ENCODE results near the gene IRAK2. TPM values are rescaled to one million over a fixed set of nuclear protein-coding genes. Genes with fewer than 3 reads are reported as not detected.
"Not testable (repeated sequence)": the region's sequence is repeated elsewhere in the genome, so short reads cannot be mapped to it uniquely, and the experiment has no call there.

The IRAK2 gene
- total RNA-seq, 1 experiment from 2014 or later = 0.61 TPM

- Histone ChIP-seq H3K4me1 (ENCODE audit: insufficient read depth, low read length) (no peaks in the 10 kb centered on the region), H2BK120ac (ENCODE audit: low read depth, low read length, poor library complexity, severe bottlenecking) (no peak overlapping the region), H3K4ac (ENCODE audit: low read depth, low read length) (no peak overlapping the region), H3K27me3 (ENCODE audit: insufficient read depth, low read length) (no peaks in the 10 kb centered on the region), H3K9ac (ENCODE audit: extremely low read depth, insufficient read length, low read length) (no peak overlapping the region), H3K23me2 (ENCODE audit: insufficient read length, low read depth, low read length, poor library complexity, severe bottlenecking) (no peaks in the 10 kb centered on the region), H3K9me3 (ENCODE audit: control insufficient read depth, low read depth, low read length) (no peaks in the 10 kb centered on the region), H3K79me1 (ENCODE audit: insufficient read depth, low read depth, low read length, poor library complexity, severe bottlenecking) (no peaks in the 10 kb centered on the region), H4K5ac (ENCODE audit: insufficient read length, low read depth, low read length) (no peak overlapping the region), H3K18ac (ENCODE audit: insufficient read length, low read depth, low read length) (no peak overlapping the region), H2BK20ac (ENCODE audit: low read depth, low read length, poor library complexity, severe bottlenecking) (no peak overlapping the region), H3K4me2 (ENCODE audit: insufficient read depth, insufficient read length, low read length) (no peak overlapping the region), H3K27ac (ENCODE audit: insufficient read length, low read depth, low read length) (no peak overlapping the region), H3K14ac (ENCODE audit: insufficient read depth, low read length) (no peak overlapping the region), H4K91ac (ENCODE audit: insufficient read length, low read depth, low read length) (no peak overlapping the region), H2AFZ (ENCODE audit: low read length) (no peak overlapping the region), H4K8ac (replicated peaks; ENCODE audit: insufficient read length, low read depth, low read length) (no peak overlapping the region), H3K79me2 (ENCODE audit: insufficient read depth, low read length) (peaks cover 6% of the 10 kb centered on the region; the same call in 1 of the 2 replicates), H3T11ph (ENCODE audit: low read length) (no peak overlapping the region), H3K23ac (ENCODE audit: insufficient read length, low read depth, low read length) (no peak overlapping the region), H3K56ac (ENCODE audit: insufficient read length, low read depth, low read length) (no peak overlapping the region), H2AK5ac (ENCODE audit: insufficient read length, low read length) (no peak overlapping the region), H2BK5ac (ENCODE audit: insufficient read length, low read length) (no peak overlapping the region), H2BK12ac (ENCODE audit: insufficient read length, low read depth, low read length) (no peak overlapping the region), H2BK15ac (ENCODE audit: low read depth, low read length) (no peak overlapping the region), H4K20me1 (ENCODE audit: control insufficient read depth, insufficient read depth, insufficient read length) (no peaks in the 10 kb centered on the region)
- TF ChIP-seq, protein P1, sequence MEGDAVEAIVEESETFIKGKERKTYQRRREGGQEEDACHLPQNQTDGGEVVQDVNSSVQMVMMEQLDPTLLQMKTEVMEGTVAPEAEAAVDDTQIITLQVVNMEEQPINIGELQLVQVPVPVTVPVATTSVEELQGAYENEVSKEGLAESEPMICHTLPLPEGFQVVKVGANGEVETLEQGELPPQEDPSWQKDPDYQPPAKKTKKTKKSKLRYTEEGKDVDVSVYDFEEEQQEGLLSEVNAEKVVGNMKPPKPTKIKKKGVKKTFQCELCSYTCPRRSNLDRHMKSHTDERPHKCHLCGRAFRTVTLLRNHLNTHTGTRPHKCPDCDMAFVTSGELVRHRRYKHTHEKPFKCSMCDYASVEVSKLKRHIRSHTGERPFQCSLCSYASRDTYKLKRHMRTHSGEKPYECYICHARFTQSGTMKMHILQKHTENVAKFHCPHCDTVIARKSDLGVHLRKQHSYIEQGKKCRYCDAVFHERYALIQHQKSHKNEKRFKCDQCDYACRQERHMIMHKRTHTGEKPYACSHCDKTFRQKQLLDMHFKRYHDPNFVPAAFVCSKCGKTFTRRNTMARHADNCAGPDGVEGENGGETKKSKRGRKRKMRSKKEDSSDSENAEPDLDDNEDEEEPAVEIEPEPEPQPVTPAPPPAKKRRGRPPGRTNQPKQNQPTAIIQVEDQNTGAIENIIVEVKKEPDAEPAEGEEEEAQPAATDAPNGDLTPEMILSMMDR (conservative IDR thresholded peaks at IDR 0.05) = no peak
- Mint-ChIP-seq H3K36me3 (ENCODE audit: insufficient read depth in 1 of 3, low read depth in 3 of 3) (peaks cover 17 to 69% (median 48%) of the 10 kb centered on the region in 3 experiments; a peak in 6 of 7 replicates), H3K4me1 (peaks cover 0 to 2% of the 10 kb centered on the region in 2 experiments; a peak in 1 of 4 replicates), H3K27ac (no peak overlapping the region), H3K9me3 (no peaks in the 10 kb centered on the region), H3K27me3 (ENCODE audit: low read depth) (no peaks in the 10 kb centered on the region; the same call in 1 of the 2 replicates), H3K4me3 (no peak overlapping the region)
- no peak for DNase-seq
- WGBS (ENCODE audit: extremely low coverage, insufficient read length, low lambda C conversion rate) = no CpG with 5 or more reads among the region's 5 CpGs
Observed at GRCh38 chr3:10269443-10269842, 104.7 kb downstream of the IRAK2 start.

DNA sequence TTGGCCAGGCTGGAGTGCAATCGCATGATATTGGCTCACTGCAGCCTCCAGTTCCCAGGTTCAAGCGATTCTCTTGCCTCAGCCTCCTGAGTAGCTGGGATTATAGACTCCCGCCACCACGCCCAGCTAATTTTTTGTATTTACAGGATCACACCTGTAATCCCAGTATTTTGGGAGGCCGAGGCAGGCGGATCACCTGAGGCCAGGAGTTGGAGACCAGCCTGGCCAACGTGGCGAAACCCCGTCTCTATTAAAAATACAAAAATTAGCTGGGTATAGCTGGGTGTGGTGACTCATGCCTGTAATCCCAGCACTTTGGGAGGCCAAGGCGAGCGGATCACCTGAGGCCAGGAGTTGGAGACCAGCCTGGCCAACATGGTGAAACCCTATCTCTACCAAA is 107.8 kb downstream of the IRAK2 start:
- H2BK12ac ChIP-seq (ENCODE audit: insufficient read length, low read depth, low read length); H4K20me1 ChIP-seq (ENCODE audit: control insufficient read depth, insufficient read depth, insufficient read length); H3K4me2 ChIP-seq (ENCODE audit: insufficient read depth, insufficient read length, low read length); H2BK120ac ChIP-seq (ENCODE audit: low read depth, low read length, poor library complexity, severe bottlenecking); H3K9ac ChIP-seq (ENCODE audit: extremely low read depth, insufficient read length, low read length); H3K56ac ChIP-seq (ENCODE audit: insufficient read length, low read depth, low read length); H4K5ac ChIP-seq (ENCODE audit: insufficient read length, low read depth, low read length); H3K18ac ChIP-seq (ENCODE audit: insufficient read length, low read depth, low read length); H3K79me2 ChIP-seq (ENCODE audit: insufficient read depth, low read length); H2BK5ac ChIP-seq (ENCODE audit: insufficient read length, low read length); H4K8ac ChIP-seq (replicated peaks; ENCODE audit: insufficient read length, low read depth, low read length); H3K4ac ChIP-seq (ENCODE audit: low read depth, low read length); H2AFZ ChIP-seq (ENCODE audit: low read length); H3K27ac ChIP-seq (ENCODE audit: insufficient read length, low read depth, low read length); H2BK15ac ChIP-seq (ENCODE audit: low read depth, low read length); H3T11ph ChIP-seq (ENCODE audit: low read length); H3K4me3 Mint-ChIP-seq; H3K27me3 Mint-ChIP-seq (ENCODE audit: low read depth); H3K27ac Mint-ChIP-seq; H3K4me1 Mint-ChIP-seq; H4K91ac ChIP-seq (ENCODE audit: insufficient read length, low read depth, low read length); DNase-seq; H3K4me1 ChIP-seq (ENCODE audit: insufficient read depth, low read length); H3K23me2 ChIP-seq (ENCODE audit: insufficient read length, low read depth, low read length, poor library complexity, severe bottlenecking); H3K27me3 ChIP-seq (ENCODE audit: insufficient read depth, low read length); H3K23ac ChIP-seq (ENCODE audit: insufficient read length, low read depth, low read length); H3K9me3 Mint-ChIP-seq; H2BK20ac ChIP-seq (ENCODE audit: low read depth, low read length, poor library complexity, severe bottlenecking); H3K79me1 ChIP-seq (ENCODE audit: insufficient read depth, low read depth, low read length, poor library complexity, severe bottlenecking); H2AK5ac ChIP-seq (ENCODE audit: insufficient read length, low read length); H3K9me3 ChIP-seq (ENCODE audit: control insufficient read depth, low read depth, low read length); H3K14ac ChIP-seq (ENCODE audit: insufficient read depth, low read length): not testable (repeated sequence)
- no CpG with 5 or more reads among the region's 11 CpGs for WGBS (ENCODE audit: extremely low coverage, insufficient read length, low lambda C conversion rate)
- peaks cover 13 to 63% (median 34%) of the 10 kb centered on the region in 3 experiments; a peak in 6 of 7 replicates for H3K36me3 Mint-ChIP-seq (ENCODE audit: insufficient read depth in 1 of 3, low read depth in 3 of 3)

Measured in H9 (cell line).